HG03139 (cell line): Measurements from ENCODE around the gene PDK2.

Experiments used
- ATAC-seq: cut with Tn5 transposase; IDR thresholded peaks from one replicate; pipeline ENCODE4 v1.9.1; 2021; ENCODE audit not compliant: unreplicated experiment

Gene PDK2

DNA sequence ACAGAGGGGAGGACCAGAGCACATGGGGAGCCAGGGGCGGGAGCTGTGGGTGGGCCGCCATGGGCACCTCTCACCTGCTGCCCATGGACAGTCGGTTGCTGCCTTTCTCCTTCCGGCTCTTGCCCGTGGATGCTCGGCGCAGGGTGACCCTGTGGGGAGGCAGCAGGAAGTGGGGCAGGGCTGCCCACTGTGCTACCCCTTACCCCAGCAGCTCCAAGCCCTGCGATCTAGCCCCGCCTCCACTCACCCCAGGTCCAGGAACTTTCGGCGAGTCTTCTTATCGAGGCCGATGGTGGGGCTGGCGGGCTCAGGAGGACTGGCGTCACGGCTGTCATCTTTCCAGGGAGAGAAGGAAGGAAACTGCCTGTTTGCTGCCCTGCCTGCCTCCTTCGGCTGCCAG, 20.6 kb downstream of the PDK2 start:
- no peak for ATAC-seq

DNA sequence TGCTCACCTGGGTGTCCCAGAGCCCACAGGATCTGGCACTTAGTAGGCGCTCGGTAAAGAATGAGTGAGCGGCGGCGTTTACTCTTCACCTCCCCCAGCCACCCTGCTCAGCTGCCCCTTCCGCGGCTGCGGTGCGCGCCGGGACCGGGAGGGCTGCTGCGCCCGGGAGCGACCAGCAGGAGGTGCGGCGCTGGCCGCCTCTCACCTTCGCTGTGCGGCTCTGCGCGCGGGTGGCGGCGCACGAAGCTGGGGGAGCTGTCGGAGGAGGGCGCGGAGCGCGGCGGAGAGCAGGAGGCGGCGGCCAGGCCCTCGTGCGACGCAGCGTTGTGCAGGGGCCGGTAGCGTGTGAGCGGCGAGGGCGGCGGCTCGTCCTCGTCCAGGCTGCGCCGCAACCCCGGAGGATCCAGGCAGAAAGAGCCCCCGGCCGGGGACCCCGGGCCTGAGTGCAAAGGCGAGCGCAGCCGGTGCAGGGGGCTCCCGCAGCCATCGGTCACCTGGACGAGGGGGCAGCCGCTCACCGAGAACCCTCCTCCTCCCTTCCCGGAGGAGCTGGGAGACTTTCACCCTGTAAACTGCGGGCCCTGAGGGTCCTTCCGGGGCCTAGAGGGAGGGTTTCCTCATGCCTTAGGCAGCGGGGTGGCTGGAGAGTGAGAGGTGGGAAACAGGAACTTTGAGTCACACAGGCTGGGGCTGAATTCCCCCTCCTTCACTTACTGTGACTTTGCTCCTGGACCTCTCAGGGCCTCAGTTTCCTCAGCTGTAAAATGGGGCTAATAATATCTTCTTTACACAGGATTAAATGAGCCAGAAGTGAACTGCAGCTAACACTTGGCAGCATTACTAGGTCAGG, 22.3 kb downstream of the PDK2 start:
- ATAC-seq = peak; percentile 52

DNA sequence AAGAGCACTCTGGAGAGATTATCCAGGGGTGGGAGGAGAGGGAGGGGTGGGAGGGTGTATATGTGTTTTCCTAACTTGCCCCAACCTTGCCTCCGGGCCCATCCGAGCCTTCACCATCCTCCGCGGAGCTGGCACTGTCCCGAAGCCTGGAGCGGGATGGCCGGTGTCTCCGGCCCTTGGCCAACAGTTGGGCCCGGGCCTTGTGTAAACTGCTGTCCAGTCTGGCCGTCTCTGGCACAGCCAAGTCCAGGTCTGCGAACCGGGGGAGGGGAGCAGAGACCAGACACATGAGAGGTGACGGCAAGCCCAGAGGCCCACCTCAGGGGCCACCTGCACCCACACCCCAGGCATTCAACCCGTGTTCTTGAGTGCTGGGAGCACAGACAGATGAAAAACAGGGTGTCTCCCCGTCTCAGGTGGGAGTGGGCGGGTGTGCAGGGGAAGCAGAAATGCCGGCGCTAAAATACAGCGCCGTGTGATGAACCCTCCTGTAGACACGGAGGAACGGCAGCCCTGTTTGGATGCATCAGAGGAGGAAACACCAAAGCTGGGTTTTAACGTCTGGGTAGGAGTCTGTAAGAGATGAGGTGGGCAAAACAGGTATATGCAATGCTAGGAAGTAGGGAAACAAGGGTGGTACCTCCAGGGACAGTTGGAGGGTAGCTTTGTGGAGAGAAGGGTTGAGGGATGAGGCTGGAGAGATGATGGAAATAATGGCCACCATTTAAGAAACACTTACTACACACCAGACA, 23.1 kb downstream of the PDK2 start:
- no peak for ATAC-seq

DNA sequence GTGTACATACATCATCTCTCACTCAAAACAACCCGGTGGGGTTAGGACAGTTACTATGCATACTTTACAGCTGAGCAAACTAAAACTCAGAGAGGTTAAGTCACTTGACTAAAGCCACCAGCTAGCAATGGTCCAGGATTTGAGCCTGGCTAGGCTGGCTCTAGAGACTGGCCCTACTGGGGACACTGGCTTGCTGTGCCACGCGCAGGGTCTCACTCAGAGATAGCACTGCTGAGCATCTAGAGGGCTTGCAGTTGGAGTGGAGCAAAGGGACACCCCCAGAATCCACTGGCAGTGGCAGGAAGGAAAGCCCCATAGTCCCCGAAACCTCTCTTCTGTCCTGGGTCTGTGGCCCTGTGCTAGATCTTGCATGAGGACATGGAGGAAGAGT, 23.7 kb downstream of the PDK2 start:
- no peak for ATAC-seq

DNA sequence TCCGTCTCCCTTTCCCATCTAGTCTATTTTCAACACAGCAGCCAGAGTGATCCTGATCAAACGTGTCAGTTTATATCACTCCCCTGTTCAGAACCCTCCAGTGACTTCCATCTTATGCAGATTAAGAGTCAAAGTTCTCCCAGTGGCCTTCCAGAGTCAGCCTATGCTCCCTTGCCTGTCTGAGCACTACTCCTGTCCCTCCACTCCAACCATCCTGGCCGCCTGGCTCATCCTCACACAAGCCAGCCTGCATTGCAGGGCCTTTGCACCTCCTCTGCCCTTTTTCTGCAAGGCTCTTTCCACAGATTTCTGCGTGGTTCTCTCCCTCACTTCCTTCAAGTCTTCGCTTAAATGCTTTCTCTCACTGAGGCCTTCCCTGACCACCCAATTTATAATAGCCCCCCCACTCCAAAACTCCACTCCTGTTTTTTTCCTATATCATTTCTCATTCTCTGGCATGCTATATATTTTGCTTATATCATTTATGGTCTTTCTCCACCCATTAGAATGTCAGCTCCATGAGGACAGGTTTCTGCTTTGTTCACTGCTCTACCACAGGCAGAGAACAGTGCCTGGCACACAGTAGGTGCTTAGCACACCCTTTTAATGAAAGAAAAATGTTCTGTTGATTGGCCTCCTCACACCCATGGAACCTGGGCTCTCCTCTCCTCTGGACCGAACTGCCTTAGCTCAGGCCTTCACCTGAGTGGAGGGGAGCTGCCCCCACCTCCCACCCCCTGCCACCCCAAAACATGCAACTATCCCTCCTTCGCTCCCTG, 25.5 kb downstream of the PDK2 start:
- no peak for ATAC-seq

DNA sequence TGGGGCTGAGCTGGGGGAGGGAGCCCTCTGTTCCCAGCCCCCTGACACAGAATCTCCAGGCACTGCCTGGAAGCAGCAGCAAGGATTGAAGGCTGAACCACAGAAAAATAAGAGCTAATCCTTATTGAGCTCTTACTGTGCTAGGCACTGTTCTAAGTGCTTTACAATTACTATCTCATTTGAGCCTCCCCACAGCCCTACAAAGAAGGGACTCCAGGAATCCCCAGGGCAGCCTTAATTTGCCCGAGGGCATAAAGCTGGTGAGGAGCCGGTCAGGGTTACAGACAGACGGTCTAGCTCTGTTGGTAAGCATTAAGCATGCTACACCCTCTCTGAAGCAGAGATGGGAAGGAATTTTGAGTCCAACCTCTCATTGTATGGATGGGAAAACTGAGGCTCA, 27.8 kb downstream of the PDK2 start:
- no peak for ATAC-seq

DNA sequence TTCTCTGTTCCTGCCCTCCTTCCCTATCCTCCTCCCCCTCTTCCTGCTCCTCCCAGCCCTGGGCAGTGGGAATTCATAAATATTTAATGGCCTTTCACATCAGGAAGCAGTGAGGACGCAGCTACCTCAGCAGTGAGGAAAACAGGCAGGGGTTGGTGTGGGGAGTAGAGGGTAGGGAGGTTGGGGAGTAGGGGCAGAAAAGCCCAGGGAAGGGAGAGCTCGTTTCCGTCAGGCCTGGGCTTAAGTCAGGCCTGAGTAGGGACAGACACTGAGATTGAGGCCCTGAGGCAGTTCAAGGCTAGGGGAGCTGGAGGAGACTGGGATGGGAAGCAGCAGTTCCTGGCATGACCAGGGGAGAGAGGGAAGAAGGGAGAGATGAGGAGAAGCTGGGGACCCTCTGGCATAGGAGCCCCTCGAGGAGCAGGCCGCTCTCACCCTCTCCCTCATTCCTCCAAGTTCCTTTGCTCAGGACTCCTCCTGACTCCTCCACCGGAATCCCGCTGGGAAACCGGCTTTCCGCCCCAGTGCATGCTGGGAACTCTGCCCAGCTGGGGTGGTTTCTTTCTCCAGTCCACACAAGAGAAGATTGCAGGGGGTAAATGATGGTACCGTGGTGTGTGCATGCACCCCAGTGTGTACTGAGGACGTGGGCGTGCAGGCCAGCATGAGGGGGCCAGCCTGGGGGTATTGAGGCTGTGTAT, 28.6 kb downstream of the PDK2 start:
- no peak for ATAC-seq

DNA sequence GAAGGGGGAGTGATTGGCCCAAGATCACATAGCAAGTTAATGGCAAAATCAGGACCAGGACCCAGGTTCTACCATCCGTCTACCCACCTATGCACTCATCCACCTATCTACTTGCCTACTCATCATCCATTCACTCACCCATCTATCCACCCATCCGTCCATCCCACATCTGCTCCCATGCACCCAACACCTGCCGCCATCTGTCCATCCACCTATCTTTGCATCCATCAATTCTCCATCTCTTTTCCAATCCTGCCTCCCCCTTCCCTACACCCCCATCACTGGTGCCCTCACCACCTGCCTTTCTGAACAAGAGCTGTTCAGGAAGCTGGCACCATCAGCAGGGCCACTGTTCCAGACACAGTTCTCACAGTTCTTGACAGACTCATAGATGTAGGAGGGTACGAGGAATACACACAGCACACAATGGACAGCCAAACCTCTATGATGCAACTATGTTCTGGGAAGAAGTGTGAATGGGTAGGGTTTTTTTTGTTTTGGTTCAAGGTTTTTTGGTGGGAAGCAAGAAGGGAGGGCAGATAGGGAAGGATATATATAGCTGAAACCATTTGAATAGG, 30.4 kb downstream of the PDK2 start:
- no peak for ATAC-seq

DNA sequence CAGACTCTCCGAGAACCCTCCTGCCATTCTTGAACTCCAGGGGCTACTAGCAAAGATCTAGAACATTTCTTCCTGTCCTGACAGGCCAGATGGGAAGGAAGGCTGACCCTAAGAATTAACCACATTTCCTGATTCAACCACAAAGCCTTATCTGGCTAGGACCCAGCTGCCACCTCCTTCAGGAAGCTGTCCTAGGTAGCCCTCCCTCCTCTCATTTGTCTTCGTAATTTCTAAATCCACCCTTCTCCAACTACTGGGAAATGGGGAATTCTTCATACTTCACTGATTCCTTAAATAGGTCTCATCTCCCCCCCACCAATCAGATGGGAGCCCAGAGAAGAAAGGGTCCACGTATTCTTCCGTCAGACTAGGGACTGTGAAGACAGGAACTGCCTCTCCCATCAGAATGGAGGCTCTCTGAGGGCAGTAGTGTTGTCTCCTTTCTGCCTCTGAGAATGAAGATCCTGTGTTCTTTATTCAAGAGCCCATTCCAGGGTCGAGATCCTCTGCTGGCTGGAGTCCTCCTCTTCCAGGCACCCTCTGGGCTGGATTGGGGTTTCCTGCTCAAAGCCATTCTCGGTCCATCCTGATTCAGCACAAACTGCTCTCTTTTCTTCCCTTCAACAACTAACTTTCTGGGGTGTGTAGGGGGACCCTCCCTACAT, 32.7 kb downstream of the PDK2 start:
- no peak for ATAC-seq

DNA sequence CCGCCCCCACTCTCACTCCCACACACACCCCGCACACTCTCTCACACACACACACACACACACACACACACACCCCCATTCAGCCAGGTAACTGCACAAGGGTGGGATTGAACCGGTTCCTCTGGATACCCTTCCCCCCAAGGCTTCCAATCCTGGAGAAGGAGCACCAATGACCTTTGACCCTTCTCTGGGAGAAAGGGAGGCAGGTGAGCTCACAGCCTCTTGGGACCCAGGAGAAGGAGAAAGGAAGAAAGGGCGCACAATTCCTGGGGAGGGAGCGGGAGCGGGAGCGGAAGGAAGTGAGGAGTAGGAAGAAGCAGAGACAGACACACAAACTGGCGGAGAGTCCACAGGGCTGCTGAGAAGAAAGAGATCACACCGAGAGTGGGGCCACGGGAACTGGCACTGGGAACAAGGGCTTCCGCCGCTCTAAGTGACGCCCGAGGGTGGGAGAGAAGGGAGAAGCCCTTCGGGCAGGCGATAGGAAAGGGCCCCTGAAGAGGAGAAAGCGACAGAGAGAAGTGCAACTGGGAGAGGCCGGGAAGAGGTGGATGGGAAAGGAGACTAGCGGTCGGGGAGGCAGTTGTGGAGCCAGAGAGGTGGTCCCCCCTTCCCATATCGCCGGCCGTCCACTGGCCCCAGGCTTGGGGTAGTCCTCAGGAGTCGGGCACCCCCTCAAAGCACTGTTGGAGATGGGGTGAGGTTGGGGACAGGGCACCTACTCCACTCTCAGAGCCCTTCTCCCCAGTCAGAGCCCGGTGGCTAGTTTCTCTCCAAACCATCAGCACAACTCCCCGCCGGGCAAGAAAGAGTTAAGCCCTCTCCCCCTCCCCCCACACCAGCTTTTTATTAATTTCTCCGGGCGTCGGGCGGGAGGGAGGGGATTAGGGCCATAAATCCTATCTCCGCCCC, 33.5 kb downstream of the PDK2 start:
- no peak for ATAC-seq

DNA sequence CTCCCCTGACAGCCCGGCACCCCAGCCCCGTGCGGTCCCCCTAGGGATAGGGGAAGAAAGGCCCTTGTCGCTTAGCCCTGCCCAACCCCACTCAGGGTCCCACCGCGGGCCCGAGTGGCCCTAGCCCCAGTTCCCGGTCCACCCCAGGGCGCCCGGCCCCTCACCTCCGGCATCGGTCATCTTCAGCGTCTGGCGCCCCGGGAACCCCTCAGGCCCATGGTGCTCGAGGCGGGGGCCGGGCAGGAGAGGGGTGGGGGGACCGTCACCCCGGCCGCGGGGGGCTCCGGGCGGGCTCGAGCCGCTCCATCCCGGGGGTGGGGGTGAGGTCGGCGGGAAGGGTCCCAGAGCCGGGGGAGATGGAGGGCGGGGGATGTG, 34.2 kb downstream of the PDK2 start:
- no peak for ATAC-seq

DNA sequence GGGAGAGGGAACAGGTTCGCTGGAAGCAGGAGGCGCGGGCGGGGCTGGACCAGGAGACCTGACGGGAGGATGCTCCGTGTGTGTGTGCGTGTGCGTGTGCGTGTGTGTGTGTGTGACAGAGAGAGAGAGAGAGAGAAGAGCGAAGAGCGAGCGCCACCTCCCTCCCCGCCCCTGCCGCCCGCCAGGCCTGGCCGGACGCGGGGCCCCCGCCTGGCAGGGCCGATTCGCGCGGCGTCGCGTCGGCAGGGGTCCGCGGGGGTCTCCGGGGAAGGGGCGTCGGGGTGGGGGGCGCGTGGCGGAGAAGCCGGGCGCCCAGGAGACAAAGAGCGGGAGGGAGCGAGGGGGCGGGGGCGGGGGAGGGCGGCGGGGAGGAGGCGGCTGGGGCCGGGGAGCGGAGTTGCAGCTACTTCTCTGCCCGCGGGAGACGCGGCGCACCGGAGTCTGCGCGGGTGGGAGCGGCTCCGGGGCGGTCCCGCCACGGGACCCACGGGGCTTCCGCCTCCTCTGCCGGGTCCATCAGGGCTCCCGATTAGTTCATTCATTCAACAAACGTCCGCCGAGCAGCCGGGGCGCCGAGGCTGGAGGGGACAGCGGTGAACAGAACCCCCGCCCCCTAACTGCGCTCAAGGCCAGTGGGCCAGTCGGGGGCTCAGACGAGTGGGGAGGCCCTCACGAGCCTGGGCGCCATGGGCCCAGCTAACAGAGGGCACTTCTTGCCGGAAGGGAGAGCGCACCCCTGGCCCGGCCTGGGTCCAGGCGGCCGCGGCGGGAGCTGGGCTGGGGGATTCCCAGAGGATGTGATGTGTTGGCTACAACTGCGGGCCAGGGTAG, 34.8 kb downstream of the PDK2 start, which contains the start of gene SAMD14:
TSS of gene SAMD14 (minus strand) at position 433 of the 831 bp plus-strand sequence. CDS start 5,201 bp downstream, outside the sequence.
- no peak for ATAC-seq

DNA sequence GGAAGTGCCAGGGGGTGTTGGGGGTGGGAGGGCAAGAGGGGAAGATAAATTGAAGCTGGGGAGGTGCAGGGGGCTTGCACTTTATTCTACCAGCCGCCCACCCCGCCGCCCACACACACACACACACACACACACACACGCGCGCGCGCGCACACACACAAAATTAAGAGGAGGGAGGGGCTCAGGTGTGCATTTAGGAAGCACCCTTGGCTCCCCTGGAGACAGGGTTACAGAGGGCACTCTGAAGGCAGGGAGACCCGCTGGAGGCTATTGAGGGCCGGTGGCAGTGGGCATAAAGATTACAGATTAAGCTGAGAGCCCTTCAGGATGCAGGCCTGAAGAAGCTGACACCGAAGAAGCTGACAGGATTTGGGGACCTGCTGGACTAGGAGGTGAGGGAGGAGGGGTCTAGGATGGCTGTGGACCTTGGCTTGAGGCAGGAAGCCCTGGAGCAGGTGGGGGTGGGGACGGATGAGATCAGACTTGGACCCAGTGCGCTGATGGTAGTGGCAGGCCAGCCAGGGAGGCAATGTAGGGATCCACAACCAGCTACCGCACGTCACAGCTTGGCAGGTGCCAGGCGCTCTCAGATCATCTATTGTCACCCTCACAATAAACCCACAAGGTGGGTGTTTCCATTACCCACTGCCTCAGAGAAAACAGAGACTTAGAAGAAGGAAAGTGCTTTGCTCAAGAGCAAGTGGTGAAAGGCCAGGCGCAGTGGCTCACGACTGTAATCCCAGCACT, 35.6 kb downstream of the PDK2 start:
- no peak for ATAC-seq

DNA sequence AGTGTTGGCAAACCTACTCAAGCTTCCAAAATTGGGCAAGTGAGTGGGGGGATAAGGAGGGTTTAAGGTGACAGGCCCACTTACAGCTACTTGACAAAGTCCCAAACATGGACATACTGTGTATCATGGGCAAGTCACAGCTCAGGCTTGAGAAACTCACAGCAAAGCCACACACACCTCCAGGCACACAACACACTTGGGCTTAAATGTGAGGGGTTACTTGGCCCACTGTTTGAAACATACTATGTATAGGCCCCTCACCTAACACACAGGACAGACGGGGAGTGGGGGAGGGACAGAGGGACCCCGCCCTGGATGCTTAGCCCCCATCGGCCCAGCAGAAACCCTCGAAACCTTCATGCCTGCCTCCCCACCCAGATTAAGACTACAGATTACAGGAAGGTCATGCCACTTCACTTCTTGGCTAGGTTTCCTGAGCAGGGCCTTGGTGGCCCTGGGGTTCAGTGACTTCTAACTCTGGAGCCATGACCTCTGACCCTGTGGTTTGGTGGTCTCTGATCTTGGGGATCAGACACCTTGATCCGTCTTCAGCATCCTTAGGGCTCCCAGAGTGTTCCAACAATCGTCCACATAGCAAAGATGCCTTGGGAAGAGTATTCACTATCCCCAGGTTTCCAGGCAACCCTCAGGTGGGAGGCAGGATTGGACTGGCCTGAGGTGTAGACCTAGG, 37.1 kb downstream of the PDK2 start:
- ATAC-seq = no peak

DNA sequence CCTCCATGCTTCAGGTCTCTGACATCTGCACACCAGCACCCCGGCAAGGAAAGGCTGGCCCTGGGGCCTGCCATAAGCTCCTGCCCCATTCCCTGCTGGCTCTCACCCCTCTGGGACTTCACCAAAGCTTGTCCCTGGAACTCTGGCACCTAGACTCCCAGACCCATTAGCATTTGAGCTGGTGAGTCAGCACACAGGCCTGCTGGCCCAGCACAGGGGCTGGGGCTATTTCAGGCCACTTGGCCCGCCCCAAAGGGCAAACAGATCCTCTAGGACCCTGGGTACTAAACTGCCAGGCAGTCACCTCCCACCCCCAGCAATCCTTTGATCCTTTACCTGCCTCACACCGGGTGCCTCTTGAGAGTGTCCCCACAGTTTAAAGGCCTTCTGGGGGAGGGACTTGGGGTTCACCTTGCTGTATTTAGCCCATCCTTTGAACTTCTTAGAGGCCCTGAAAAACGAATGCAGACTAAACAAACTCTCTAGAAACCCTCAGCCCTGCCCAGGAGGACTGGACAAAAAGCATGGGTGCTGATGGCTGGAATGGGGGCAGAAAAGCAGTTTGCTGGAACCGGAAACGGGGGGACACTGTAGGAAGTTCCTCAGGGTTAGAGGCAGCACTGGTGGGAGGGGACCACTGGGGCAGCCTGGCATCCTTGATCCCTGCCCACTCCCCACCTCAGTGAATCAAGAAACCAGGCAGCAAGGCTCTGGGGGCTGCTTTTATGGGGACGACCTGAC, 38.0 kb downstream of the PDK2 start:
- no peak for ATAC-seq

DNA sequence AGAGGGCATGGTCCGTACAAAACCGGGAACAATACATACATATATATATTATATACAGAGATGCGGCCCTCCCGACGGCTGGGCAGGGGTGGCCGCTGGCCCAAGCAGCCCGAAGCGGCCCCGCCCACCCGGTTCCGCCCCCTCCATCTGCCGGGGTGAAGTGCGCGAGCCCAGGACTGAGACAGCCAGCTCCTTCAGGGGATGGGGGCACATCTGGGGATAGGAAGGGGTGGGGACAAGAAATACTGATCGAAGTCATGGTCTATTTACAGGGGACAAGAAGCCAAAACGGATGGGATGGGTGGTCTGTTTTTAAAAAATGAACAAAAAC, 38.6 kb downstream of the PDK2 start:
- no peak for ATAC-seq
